ENCODE measurements around the gene PEPD.
"Not testable (repeated sequence)": the region's sequence is repeated elsewhere in the genome, so short reads cannot be mapped to it uniquely, and the experiment has no call there.

PEPD gene

DNA sequence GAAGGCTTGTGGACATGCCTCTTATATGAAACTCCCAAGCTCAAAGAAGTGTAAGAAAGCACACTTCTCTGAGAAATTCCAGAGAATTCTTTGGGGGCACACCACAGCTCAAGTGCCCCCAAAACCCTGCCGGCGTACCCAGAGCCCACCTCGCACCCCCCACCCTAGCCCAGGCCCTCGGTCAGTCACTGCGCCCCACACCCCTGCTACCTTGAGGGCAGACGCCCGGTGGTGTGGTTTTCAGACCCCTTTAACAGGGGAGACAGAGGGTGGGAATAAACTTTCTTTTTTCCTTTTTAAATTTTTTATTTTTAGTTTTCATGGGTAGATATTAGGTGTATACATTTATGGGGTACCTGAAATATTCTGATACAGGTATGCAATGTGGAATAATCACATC, 29.5 kb downstream of the PEPD start:
- Histone ChIP-seq H3K27me3 (ENCODE audit: control insufficient read depth, insufficient read depth, low read length, poor library complexity, severe bottlenecking) (no peaks in the 10 kb centered on the region), H3K9me3 (ENCODE audit: control insufficient read depth, low read length) (no peaks in the 10 kb centered on the region), H3K4me3 (ENCODE audit: insufficient read depth, low read depth, low read length) (no peak overlapping the region), H3K27ac (ENCODE audit: insufficient read depth, low read depth, low read length, poor library complexity, severe bottlenecking) (no peak overlapping the region), H3K36me3 (ENCODE audit: control insufficient read depth, insufficient read depth, low read length) (no peaks in the 10 kb centered on the region), H3K4me1 (ENCODE audit: control insufficient read depth, insufficient read depth, low read length) (no peaks in the 10 kb centered on the region)
- WGBS, 2 experiments, result 94 to 95% methylated on average over 3 to 7 of the region's 7 CpGs

DNA sequence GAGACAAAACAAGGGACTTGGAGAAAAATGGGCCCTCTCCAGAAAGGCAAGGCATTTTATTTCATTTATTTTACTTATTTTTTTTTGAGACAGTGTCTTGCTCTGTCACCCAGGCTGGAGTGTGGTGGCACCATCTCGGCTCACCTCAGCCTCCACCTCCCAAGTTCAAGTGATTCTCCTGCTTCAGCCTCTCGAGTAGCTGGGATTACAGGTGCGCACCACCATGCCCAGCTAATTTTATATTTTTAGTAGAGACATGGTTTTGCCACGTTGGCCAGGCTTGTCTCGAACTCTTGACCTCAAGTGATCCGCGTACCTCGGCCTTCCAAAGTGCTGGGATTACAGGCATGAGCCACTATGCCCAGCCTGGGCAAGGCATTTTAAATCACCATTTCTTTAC, 31.0 kb downstream of the PEPD start:
- H3K36me3 ChIP-seq (ENCODE audit: control insufficient read depth, insufficient read depth, low read length); H3K27ac ChIP-seq (ENCODE audit: insufficient read depth, low read depth, low read length, poor library complexity, severe bottlenecking); H3K27me3 ChIP-seq (ENCODE audit: control insufficient read depth, insufficient read depth, low read length, poor library complexity, severe bottlenecking); H3K4me3 ChIP-seq (ENCODE audit: insufficient read depth, low read depth, low read length); H3K9me3 ChIP-seq (ENCODE audit: control insufficient read depth, low read length); H3K4me1 ChIP-seq (ENCODE audit: control insufficient read depth, insufficient read depth, low read length): not testable (repeated sequence)
- WGBS, 2 experiments, result 92 to 94% methylated on average over 8 of the region's 8 CpGs

DNA sequence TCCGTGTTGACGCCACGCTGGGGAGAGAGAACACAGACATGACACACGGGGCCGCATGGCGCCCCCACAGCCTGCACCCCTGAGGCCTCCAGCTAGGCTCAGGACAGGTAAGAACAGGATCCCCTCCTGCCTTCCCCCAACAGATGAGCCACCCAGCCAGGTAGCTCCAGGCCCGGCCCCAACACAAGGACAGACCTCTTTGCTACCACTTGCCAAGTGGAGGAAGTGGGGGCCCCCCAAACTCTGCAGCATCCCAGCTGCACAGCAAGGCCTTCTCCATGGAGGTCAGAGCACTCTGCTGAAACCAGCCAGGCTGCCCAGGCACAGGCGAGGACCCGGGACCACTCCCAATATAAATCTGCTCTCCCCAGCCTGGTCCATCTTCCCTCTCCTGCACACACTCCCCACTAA, 31.5 kb downstream of the PEPD start:
- no peaks in the 10 kb centered on the region for H3K36me3 ChIP-seq (ENCODE audit: control insufficient read depth, insufficient read depth, low read length)
- no peak overlapping the region for H3K27ac ChIP-seq (ENCODE audit: insufficient read depth, low read depth, low read length, poor library complexity, severe bottlenecking)
- 91 to 93% methylated on average over 9 of the region's 9 CpGs for WGBS, 2 experiments
- H3K27me3 ChIP-seq (ENCODE audit: control insufficient read depth, insufficient read depth, low read length, poor library complexity, severe bottlenecking), result no peaks in the 10 kb centered on the region
- no peak overlapping the region for H3K4me3 ChIP-seq (ENCODE audit: insufficient read depth, low read depth, low read length)
- no peaks in the 10 kb centered on the region for H3K9me3 ChIP-seq (ENCODE audit: control insufficient read depth, low read length)
- no peaks in the 10 kb centered on the region for H3K4me1 ChIP-seq (ENCODE audit: control insufficient read depth, insufficient read depth, low read length)

DNA sequence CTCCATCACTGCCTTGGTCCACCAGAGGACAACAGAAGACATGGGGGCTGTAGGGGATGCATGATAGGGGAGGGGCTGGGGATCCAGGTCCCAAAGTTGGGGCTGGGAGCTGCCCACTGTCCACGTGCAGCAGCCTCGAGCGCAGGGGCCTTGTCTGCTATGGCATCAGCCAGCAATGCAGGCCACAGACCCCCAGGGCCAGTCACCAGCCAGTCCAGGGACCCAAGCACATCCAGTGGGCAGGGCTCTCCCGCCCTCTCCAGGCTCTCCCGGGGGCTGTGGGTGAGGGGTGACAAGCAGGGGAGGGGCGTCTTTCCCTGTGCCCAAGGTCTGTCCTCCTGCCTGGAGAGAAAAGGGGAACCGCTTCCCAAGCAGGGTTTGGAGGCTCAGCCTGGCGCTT, 32.8 kb downstream of the PEPD start:
- 90 to 93% methylated on average over 8 of the region's 8 CpGs for WGBS, 2 experiments
- no peaks in the 10 kb centered on the region for H3K36me3 ChIP-seq (ENCODE audit: control insufficient read depth, insufficient read depth, low read length)
- no peaks in the 10 kb centered on the region for H3K4me1 ChIP-seq (ENCODE audit: control insufficient read depth, insufficient read depth, low read length)
- H3K4me3 ChIP-seq (ENCODE audit: insufficient read depth, low read depth, low read length), result no peak overlapping the region
- H3K27ac ChIP-seq (ENCODE audit: insufficient read depth, low read depth, low read length, poor library complexity, severe bottlenecking), result no peak overlapping the region
- no peaks in the 10 kb centered on the region for H3K27me3 ChIP-seq (ENCODE audit: control insufficient read depth, insufficient read depth, low read length, poor library complexity, severe bottlenecking)
- H3K9me3 ChIP-seq (ENCODE audit: control insufficient read depth, low read length), result no peaks in the 10 kb centered on the region

DNA sequence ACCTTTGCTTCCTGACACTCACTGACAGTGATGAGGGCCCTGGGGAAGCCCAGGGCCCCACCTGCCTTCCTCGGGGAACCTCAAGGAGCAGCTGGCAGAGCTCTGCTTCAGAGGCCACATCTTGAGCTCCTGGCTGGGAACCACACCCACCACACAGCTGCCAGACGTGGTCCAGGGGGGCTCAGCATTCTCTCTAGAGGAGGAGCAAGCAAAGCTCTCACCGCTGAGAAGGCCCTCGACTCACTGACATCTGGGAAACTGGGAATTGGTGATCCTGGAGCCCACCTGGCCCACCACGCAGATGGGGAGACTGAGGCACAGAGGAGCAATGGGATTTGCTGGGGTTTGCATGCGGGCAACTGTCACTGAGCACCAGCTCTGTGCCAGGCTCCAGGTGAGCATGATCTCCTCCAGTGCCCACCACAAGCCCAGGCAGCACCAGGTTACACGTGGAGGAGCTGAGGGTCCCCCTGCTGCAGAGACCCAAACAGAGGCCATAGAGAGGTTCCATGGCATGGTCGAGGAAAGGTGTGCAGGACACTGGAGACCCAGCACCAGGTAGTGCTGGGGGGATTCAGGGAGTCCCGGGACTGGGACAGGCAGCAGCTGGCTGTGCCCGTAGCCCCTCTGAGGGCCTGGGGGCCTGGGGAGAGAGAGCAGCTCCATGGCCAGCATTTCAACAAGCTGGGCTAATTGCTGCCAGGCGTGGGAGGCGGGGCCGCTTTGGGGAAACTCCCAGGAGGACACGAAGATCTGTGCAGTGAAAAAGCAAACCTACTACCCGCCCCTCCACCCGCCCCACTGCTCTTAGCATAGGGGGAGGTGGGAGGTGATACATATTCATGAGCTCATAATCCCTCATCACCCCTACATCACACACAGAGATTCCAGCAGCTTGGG, 33.4 kb downstream of the PEPD start:
- Histone ChIP-seq H3K36me3 (ENCODE audit: control insufficient read depth, insufficient read depth, low read length) (no peaks in the 10 kb centered on the region), H3K4me3 (ENCODE audit: insufficient read depth, low read depth, low read length) (no peak overlapping the region), H3K9me3 (ENCODE audit: control insufficient read depth, low read length) (no peaks in the 10 kb centered on the region), H3K27ac (ENCODE audit: insufficient read depth, low read depth, low read length, poor library complexity, severe bottlenecking) (no peak overlapping the region), H3K4me1 (ENCODE audit: control insufficient read depth, insufficient read depth, low read length) (no peaks in the 10 kb centered on the region), H3K27me3 (ENCODE audit: control insufficient read depth, insufficient read depth, low read length, poor library complexity, severe bottlenecking) (no peaks in the 10 kb centered on the region)
- 90 to 91% methylated on average over 14 to 16 of the region's 16 CpGs for WGBS, 2 experiments

DNA sequence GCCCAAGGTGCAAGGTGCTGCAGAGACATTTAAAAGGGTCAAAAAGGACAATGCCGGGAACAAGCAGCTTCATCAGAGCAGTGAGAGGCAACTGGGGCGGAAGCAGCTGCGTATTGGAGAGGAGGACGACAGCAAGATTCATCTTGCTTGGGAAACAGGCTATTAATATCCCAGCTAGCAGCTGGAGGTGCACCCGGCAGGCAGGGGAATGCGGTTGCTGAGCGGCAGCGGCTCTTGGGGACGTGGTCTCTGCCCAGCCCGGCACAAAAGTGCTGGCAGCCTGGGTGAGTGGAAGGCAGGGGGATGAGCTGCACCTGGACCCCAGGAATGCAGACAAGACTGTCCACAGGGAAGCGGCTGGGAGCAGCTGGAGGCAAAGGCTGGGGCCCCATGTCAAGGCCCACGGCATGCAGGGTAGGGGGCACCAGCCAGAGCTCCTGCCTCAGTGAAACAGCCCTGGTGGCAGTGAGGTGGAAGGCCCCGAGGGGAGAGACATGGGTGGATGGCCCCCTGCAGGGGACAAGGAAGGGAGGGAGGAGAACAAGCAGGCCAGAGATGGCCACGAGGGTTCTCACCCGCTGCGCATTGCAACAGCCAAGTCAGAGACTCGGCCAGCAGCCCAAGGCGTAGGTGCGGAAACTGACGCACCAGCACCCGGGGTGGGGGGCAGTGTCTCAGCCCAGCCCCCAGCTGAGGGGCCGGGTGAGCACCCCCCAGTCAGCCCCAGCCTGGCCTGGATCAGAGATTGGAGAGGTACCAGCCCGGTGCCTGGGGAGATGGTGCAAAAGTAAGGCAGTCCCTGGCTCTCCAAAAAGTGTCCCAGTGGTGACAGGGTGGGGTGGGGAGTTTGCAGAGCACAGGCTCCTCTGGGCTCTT, 34.4 kb downstream of the PEPD start:
- Histone ChIP-seq H3K36me3 (ENCODE audit: control insufficient read depth, insufficient read depth, low read length) (no peaks in the 10 kb centered on the region), H3K4me1 (ENCODE audit: control insufficient read depth, insufficient read depth, low read length) (no peaks in the 10 kb centered on the region), H3K27me3 (ENCODE audit: control insufficient read depth, insufficient read depth, low read length, poor library complexity, severe bottlenecking) (no peaks in the 10 kb centered on the region), H3K4me3 (ENCODE audit: insufficient read depth, low read depth, low read length) (no peak overlapping the region), H3K27ac (ENCODE audit: insufficient read depth, low read depth, low read length, poor library complexity, severe bottlenecking) (no peak overlapping the region), H3K9me3 (ENCODE audit: control insufficient read depth, low read length) (no peaks in the 10 kb centered on the region)
- 91% methylated on average over 23 of the region's 23 CpGs for WGBS, 2 experiments

DNA sequence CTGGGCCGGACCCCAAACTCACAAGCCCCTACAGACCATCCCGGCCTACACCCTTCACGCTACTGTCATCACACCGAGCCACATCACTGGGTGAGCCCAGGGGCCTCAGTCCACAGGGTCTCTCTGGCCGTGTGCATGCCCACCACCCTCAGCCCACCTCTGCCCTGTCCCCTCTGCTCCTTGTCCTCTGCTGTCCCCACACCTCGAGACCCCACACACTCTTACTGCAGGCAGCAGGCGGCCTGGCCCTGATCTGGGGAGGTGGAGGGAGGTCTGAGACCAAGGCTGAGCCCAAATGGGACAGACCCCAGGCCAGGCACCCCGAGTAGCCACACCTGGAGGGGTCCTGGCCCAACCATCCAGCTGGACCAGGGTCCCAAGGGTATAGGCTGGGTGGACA, 35.2 kb downstream of the PEPD start:
- H3K27ac ChIP-seq (ENCODE audit: insufficient read depth, low read depth, low read length, poor library complexity, severe bottlenecking), result no peak overlapping the region
- WGBS, 2 experiments, result 91 to 96% methylated on average over 8 of the region's 8 CpGs
- H3K27me3 ChIP-seq (ENCODE audit: control insufficient read depth, insufficient read depth, low read length, poor library complexity, severe bottlenecking), result no peaks in the 10 kb centered on the region
- H3K4me3 ChIP-seq (ENCODE audit: insufficient read depth, low read depth, low read length), result no peak overlapping the region
- H3K36me3 ChIP-seq (ENCODE audit: control insufficient read depth, insufficient read depth, low read length), result no peaks in the 10 kb centered on the region
- no peaks in the 10 kb centered on the region for H3K4me1 ChIP-seq (ENCODE audit: control insufficient read depth, insufficient read depth, low read length)
- no peaks in the 10 kb centered on the region for H3K9me3 ChIP-seq (ENCODE audit: control insufficient read depth, low read length)

DNA sequence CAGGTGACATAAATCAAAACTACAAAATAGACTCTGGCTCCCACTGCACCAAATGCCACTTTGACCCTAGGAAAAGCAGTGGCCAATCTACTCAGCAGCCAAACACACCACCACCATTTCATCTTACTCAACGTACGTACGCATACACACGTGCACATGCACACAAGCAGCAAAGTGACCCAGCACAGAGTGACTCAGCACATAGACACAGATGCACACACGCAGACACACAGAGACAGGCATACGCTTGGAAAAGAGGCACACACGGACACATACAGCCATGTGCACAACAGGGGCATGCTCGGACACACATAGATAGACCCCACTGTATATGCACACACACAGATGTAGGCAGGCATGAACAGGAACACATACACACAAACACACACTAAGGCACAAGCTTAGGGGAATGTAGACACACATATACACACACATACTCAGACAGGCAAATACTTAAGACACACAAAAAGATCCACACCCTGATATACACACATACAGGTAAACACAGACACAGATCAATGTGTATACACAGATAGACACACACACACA, 37.3 kb downstream of the PEPD start:
- no peaks in the 10 kb centered on the region for H3K9me3 ChIP-seq (ENCODE audit: control insufficient read depth, low read length)
- no peak overlapping the region for H3K4me3 ChIP-seq (ENCODE audit: insufficient read depth, low read depth, low read length)
- no peaks in the 10 kb centered on the region for H3K4me1 ChIP-seq (ENCODE audit: control insufficient read depth, insufficient read depth, low read length)
- WGBS, 2 experiments, result 92 to 95% methylated on average over 8 of the region's 8 CpGs
- H3K27ac ChIP-seq (ENCODE audit: insufficient read depth, low read depth, low read length, poor library complexity, severe bottlenecking), result no peak overlapping the region
- H3K27me3 ChIP-seq (ENCODE audit: control insufficient read depth, insufficient read depth, low read length, poor library complexity, severe bottlenecking), result no peaks in the 10 kb centered on the region
- H3K36me3 ChIP-seq (ENCODE audit: control insufficient read depth, insufficient read depth, low read length), result no peaks in the 10 kb centered on the region

DNA sequence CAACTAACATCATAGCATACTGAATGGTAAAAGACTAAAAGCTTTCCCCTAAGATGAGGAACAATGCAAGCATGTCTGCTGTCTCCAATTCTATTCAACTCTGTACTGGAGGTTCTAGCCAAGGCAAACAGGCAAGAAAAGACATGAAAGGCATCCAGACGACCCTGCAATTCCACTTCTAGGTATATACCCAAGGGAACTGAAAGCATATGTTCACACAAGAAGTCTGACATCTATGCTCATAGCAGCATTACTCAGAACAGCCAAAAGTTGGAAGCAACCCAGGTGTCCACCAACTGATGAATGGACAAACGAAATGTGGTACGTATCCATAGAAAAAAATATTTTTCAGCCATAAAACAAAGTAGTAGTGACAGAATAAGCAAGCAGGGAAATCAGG, 39.1 kb downstream of the PEPD start:
- no peaks in the 10 kb centered on the region for H3K4me1 ChIP-seq (ENCODE audit: control insufficient read depth, insufficient read depth, low read length)
- no peaks in the 10 kb centered on the region for H3K36me3 ChIP-seq (ENCODE audit: control insufficient read depth, insufficient read depth, low read length)
- H3K27me3 ChIP-seq (ENCODE audit: control insufficient read depth, insufficient read depth, low read length, poor library complexity, severe bottlenecking), result no peaks in the 10 kb centered on the region
- no peak overlapping the region for H3K4me3 ChIP-seq (ENCODE audit: insufficient read depth, low read depth, low read length)
- WGBS, 2 experiments, result 85 to 89% methylated on average over 3 of the region's 3 CpGs
- no peaks in the 10 kb centered on the region for H3K9me3 ChIP-seq (ENCODE audit: control insufficient read depth, low read length)
- H3K27ac ChIP-seq (ENCODE audit: insufficient read depth, low read depth, low read length, poor library complexity, severe bottlenecking), result no peak overlapping the region

DNA sequence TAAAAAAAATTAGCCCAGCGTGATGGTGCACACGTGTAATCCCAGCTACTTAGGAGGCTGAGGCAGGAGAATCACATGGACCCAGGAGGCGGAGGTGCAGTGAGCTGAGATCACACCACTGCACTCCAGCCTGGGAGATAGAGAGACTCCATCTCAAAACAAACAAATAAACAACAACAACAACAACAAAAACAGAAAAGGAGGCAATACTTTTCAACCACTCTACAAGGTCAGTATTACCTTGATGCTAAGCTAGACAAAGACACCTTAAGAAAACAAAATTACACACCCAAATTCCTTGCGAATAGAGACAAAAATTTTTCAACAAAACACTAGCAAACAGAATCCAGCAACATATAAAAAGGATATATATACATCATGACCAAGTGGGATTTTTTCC, 39.7 kb downstream of the PEPD start:
- no peaks in the 10 kb centered on the region for H3K27me3 ChIP-seq (ENCODE audit: control insufficient read depth, insufficient read depth, low read length, poor library complexity, severe bottlenecking)
- no peak overlapping the region for H3K27ac ChIP-seq (ENCODE audit: insufficient read depth, low read depth, low read length, poor library complexity, severe bottlenecking)
- H3K4me3 ChIP-seq (ENCODE audit: insufficient read depth, low read depth, low read length), result no peak overlapping the region
- H3K9me3 ChIP-seq (ENCODE audit: control insufficient read depth, low read length), result no peaks in the 10 kb centered on the region
- H3K36me3 ChIP-seq (ENCODE audit: control insufficient read depth, insufficient read depth, low read length), result no peaks in the 10 kb centered on the region
- WGBS, 2 experiments, result 85 to 94% methylated on average over 4 of the region's 4 CpGs
- H3K4me1 ChIP-seq (ENCODE audit: control insufficient read depth, insufficient read depth, low read length), result no peaks in the 10 kb centered on the region

Data from ectodermal cell (in vitro differentiated cells).